ENCODE results near the gene GUCY1A1. TPM values are rescaled to one million over a fixed set of nuclear protein-coding genes. Genes with fewer than 3 reads are reported as not detected.
A peak's percentile ranks its signal among the peaks of the same experiment; 100 is the strongest.

GUCY1A1 gene
- total and polyA plus RNA-seq, 2 donors (not counting 1 experiment from before 2014, with no cell fraction given), result 8.1 to 10.7 TPM

DNA sequence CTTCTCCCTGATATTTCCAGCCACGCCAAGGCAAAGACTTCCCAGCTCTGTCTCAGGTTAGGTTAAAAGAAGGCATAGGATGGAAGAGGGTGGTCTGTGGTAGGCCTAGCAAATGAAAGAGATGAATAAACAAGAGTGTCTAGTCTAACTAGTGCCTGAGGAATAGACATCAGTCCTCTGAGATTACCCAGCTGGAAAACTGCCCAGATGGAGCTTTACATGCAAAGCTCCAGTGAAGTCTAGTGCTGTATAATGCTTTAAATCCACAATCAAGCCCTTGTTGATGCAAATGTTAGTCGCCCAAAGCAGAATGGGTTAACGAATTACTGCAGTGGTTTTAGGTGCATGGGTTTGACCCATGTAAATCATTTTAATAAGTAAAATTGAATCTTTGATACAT is 67.4 kb downstream of the GUCY1A1 start:
- no peak overlapping the region for H3K9ac ChIP-seq (ENCODE audit: insufficient read depth, low read length)
- DNase-seq (ENCODE audit: low read depth in 2 of 2), result peak; percentile 10 to 48
- H3K4me3 ChIP-seq (replicated peaks in 1 of 4; ENCODE audit: control extremely low read depth in 1 of 4, insufficient read depth in 1 of 4, low read depth in 3 of 4, low read length in 4 of 4), result no peak overlapping the region
- TF ChIP-seq EZH2 (IDR thresholded peaks at IDR 0.05; ENCODE audit: low read length, missing control alignments), result no peak
- no peak for TF ChIP-seq CTCF (conservative IDR thresholded peaks at IDR 0.05 in 1 of 2, IDR thresholded peaks at IDR 0.05 in 1 of 2; ENCODE audit: low read depth in 1 of 2, low read length in 2 of 2)
- no peaks in the 10 kb centered on the region for H3K27me3 ChIP-seq (ENCODE audit: control insufficient read depth, insufficient read depth, low read length)
- no peaks in the 10 kb centered on the region for H3K79me2 ChIP-seq (ENCODE audit: control insufficient read depth, insufficient read depth, low read length)
- H3K9me3 ChIP-seq (ENCODE audit: control insufficient read depth, insufficient read depth, low read depth, low read length), result no peaks in the 10 kb centered on the region
- peaks cover 2% of the 10 kb centered on the region for H3K4me1 ChIP-seq (ENCODE audit: control insufficient read depth, extremely low read depth, insufficient read depth, low read length)
- no peaks in the 10 kb centered on the region for H4K20me1 ChIP-seq (ENCODE audit: control insufficient read depth, extremely low read depth, insufficient read depth, low read length)
- no peaks in the 10 kb centered on the region for H3K36me3 ChIP-seq (ENCODE audit: control insufficient read depth, insufficient read depth, low read length)
- no peak overlapping the region for H2AFZ ChIP-seq (ENCODE audit: low read length)
- no peak overlapping the region for H3K27ac ChIP-seq (ENCODE audit: insufficient read depth, low read length)
- H3K4me2 ChIP-seq (ENCODE audit: extremely low read depth, insufficient read depth, low read length), result no peak overlapping the region

DNA sequence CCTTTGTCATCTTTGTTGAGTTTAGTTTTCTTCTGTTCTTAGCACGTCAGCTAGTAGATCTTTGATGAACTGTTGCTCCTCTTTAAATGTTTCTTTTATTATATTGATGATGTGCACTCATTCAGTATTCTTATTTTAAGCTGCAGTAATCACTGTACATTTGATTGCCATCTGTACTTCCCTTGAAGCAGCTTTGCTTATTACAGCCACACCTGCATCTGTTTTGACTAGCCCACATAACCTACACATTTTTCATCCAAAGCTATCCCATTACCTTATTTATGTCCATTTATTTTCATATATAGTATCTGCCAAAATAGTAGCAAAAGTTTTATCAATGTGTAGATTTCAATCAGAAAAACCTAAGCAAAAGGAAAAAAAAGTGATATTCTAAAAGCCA is 68.3 kb downstream of the GUCY1A1 start:
- Histone ChIP-seq H3K4me2 (ENCODE audit: extremely low read depth, insufficient read depth, low read length) (no peak overlapping the region), H3K27ac (ENCODE audit: insufficient read depth, low read length) (no peak overlapping the region), H3K4me3 (replicated peaks in 1 of 4; ENCODE audit: control extremely low read depth in 1 of 4, insufficient read depth in 1 of 4, low read depth in 3 of 4, low read length in 4 of 4) (no peak overlapping the region), H2AFZ (ENCODE audit: low read length) (no peak overlapping the region), H3K79me2 (ENCODE audit: control insufficient read depth, insufficient read depth, low read length) (no peaks in the 10 kb centered on the region), H4K20me1 (ENCODE audit: control insufficient read depth, extremely low read depth, insufficient read depth, low read length) (no peaks in the 10 kb centered on the region), H3K4me1 (ENCODE audit: control insufficient read depth, extremely low read depth, insufficient read depth, low read length) (peaks cover 3% of the 10 kb centered on the region), H3K27me3 (ENCODE audit: control insufficient read depth, insufficient read depth, low read length) (no peaks in the 10 kb centered on the region), H3K9ac (ENCODE audit: insufficient read depth, low read length) (no peak overlapping the region), H3K9me3 (ENCODE audit: control insufficient read depth, insufficient read depth, low read depth, low read length) (no peaks in the 10 kb centered on the region), H3K36me3 (ENCODE audit: control insufficient read depth, insufficient read depth, low read length) (no peaks in the 10 kb centered on the region)
- no peak for DNase-seq (ENCODE audit: low read depth in 2 of 2)
- TF ChIP-seq CTCF (conservative IDR thresholded peaks at IDR 0.05 in 1 of 2, IDR thresholded peaks at IDR 0.05 in 1 of 2; ENCODE audit: low read depth in 1 of 2, low read length in 2 of 2) (no peak), EZH2 (IDR thresholded peaks at IDR 0.05; ENCODE audit: low read length, missing control alignments) (no peak)

GRCh38 chr4:155735496-155735895 is 68.8 kb downstream of the GUCY1A1 start:
- H4K20me1 ChIP-seq (ENCODE audit: control insufficient read depth, extremely low read depth, insufficient read depth, low read length), result no peaks in the 10 kb centered on the region
- no peak overlapping the region for H3K27ac ChIP-seq (ENCODE audit: insufficient read depth, low read length)
- TF ChIP-seq CTCF (conservative IDR thresholded peaks at IDR 0.05 in 1 of 2, IDR thresholded peaks at IDR 0.05 in 1 of 2; ENCODE audit: low read depth in 1 of 2, low read length in 2 of 2) (no peak), EZH2 (IDR thresholded peaks at IDR 0.05; ENCODE audit: low read length, missing control alignments) (no peak)
- H3K4me2 ChIP-seq (ENCODE audit: extremely low read depth, insufficient read depth, low read length), result no peak overlapping the region
- no peaks in the 10 kb centered on the region for H3K27me3 ChIP-seq (ENCODE audit: control insufficient read depth, insufficient read depth, low read length)
- no peaks in the 10 kb centered on the region for H3K36me3 ChIP-seq (ENCODE audit: control insufficient read depth, insufficient read depth, low read length)
- no peak overlapping the region for H3K4me3 ChIP-seq (replicated peaks in 1 of 4; ENCODE audit: control extremely low read depth in 1 of 4, insufficient read depth in 1 of 4, low read depth in 3 of 4, low read length in 4 of 4)
- DNase-seq (ENCODE audit: low read depth in 2 of 2), result peak in 1 of 2 donors; percentile 63
- no peak overlapping the region for H2AFZ ChIP-seq (ENCODE audit: low read length)
- peaks cover 3% of the 10 kb centered on the region for H3K4me1 ChIP-seq (ENCODE audit: control insufficient read depth, extremely low read depth, insufficient read depth, low read length)
- H3K9me3 ChIP-seq (ENCODE audit: control insufficient read depth, insufficient read depth, low read depth, low read length), result no peaks in the 10 kb centered on the region
- H3K9ac ChIP-seq (ENCODE audit: insufficient read depth, low read length), result no peak overlapping the region
- no peaks in the 10 kb centered on the region for H3K79me2 ChIP-seq (ENCODE audit: control insufficient read depth, insufficient read depth, low read length)

Data from fibroblast of lung (primary cell).